ENCODE results near the gene POLR1F.

The POLR1F gene

DNA sequence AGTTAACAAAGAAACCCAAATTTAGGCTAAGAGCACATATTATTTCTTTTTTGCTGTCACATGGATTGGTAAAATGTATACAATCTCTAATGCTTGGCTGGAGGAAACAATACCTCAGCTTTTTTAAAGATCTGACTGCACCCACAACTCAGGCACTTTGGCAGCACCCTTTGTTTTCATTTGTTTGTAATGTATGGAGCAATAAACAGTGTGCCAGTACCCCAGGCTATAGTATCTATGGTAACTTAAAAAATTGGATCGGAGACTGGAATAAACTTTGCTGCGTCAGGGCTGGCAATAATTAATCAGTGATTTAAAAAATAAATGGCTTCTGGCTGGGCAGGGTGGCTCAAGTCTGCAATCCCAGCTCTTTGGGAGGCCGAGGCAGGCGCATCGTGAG is 27.2 kb downstream of the POLR1F start:
- Histone ChIP-seq H3K4me3 (no peak overlapping the region), H3K27ac (no peak overlapping the region)
- no peak for DNase-seq (ENCODE audit: low spot score)
- TF ChIP-seq, protein P1, sequence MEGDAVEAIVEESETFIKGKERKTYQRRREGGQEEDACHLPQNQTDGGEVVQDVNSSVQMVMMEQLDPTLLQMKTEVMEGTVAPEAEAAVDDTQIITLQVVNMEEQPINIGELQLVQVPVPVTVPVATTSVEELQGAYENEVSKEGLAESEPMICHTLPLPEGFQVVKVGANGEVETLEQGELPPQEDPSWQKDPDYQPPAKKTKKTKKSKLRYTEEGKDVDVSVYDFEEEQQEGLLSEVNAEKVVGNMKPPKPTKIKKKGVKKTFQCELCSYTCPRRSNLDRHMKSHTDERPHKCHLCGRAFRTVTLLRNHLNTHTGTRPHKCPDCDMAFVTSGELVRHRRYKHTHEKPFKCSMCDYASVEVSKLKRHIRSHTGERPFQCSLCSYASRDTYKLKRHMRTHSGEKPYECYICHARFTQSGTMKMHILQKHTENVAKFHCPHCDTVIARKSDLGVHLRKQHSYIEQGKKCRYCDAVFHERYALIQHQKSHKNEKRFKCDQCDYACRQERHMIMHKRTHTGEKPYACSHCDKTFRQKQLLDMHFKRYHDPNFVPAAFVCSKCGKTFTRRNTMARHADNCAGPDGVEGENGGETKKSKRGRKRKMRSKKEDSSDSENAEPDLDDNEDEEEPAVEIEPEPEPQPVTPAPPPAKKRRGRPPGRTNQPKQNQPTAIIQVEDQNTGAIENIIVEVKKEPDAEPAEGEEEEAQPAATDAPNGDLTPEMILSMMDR (IDR thresholded peaks at IDR 0.05): no peak

DNA sequence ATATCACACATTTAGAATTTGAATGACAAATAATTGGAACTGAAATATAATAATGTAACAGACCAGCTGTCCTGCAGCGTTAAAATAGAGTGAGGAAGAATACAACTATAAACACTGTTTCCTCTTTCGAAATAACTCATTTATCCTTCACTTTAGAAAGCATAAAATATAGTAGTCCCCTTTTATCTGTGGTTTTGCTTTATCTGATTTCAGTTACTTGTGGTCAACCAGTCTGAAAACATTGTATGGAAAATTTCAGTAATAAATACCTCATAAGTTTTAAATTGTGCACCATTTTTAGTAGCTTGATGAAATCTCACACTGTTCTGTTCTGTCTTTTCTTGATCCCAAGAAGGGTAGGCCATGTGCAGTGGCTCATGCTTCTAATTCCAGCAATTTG is 31.7 kb downstream of the POLR1F start:
- no peak for DNase-seq (ENCODE audit: low spot score)
- no peak overlapping the region for H3K4me3 ChIP-seq
- no peak overlapping the region for H3K27ac ChIP-seq
- TF ChIP-seq, protein P1 (IDR thresholded peaks at IDR 0.05): no peak

DNA sequence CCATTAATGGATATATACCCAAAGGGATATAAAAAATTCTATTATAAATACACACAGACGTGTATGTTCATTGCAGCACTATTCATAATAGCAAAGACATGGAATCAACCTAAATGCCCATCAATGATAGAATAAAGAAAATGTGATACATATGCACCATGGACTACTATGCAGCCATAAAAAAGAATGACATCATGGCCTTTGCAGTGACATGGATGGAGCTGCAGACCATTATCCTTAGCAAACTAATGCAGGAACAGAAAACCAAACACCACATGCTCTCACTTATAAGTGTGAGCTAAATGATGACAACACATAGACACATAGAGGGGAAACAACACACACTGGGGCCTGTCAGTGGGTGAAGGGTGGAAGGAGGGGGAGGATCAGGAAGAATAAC is 33.0 kb downstream of the POLR1F start:
- TF ChIP-seq, protein P1 (IDR thresholded peaks at IDR 0.05): no peak
- H3K27ac ChIP-seq: no peak overlapping the region
- H3K4me3 ChIP-seq: no peak overlapping the region
- DNase-seq (ENCODE audit: low spot score): no peak

DNA sequence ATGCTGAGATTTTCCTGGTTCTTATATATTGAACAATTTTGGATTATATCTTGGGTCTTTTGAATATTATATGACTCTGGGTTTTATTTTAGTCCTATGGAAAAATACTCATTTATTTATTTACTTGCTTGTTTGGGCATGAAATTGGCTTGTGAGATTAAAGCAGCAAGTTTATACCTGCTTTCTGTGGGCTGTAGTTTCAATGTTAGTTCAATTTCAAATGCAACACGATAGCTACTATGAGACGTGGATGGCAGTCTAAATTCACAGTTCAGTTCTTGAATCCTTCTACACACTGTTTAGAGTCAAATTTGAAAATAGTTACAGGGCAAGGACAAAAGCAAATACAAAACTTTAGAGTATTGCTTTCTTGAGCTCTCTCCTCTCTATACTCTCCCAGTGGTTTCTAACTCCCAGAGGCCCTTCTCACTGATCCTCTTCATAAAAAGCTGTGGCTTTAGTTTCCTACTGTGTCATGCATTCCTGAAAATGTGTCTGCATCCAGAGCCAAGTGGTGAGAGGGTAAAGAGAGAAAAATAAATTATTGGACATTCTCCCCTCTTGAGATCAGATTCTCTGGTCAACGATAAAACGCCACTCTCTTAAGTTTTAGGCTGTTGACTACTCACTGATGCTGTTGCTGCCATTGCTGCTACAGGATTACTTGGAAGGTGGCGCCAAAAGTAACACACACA is 34.4 kb downstream of the POLR1F start:
- Histone ChIP-seq H3K27ac (no peak overlapping the region), H3K4me3 (no peak overlapping the region)
- TF ChIP-seq, protein P1 (IDR thresholded peaks at IDR 0.05): no peak
- no peak for DNase-seq (ENCODE audit: low spot score)

DNA sequence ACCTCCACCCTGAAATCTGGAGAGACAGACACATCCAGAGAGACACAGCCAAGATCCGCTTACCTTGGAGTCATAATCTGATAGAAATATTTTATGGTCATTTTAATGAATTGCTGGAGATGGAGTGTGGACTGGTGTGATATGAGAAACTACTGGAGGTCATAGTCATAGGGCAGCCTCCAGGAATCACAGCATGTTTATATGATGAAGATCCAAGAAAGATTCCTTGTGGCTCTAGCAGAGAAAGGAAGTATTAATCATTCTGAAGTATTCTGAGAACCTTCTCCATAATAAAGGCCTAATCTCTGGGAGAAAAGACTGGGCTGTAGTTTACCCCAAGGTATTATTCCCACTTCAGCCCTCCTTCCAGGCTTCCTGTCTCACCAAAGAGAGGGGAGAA is 38.0 kb downstream of the POLR1F start:
- no peak for DNase-seq (ENCODE audit: low spot score)
- H3K4me3 ChIP-seq: no peak overlapping the region
- no peak overlapping the region for H3K27ac ChIP-seq
- TF ChIP-seq, protein P1 (IDR thresholded peaks at IDR 0.05): no peak

DNA sequence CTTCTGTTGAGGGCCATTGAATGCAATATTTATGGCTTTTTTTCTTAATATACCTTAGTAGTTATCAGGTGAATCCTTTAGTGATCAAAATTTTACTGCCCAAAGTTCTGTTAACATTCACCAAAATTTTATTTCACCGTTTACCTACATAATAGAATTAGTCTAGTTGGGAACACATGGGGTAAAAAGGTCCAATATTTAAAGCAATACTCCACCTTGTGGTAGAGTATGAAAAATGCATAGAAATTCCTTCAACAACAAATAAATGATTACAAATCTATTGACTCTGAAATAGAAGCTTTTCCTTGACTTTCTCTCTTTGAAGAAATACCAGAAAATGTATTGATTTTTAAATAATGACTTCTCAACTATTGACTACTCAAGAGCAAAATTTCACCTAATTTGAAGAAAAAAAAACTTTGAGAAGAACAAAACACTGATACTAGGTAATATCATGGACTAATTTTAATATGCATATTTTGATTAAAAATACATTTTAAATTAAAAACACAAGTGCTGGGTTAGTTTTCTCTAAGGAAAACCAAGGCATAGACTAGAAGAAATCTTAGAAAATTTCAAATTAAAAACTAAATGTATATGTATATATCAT is 43.3 kb downstream of the POLR1F start:
- TF ChIP-seq, protein P1 (IDR thresholded peaks at IDR 0.05): no peak

More for the DNA sequence above, 43.3 kb downstream of the POLR1F start:
- Histone ChIP-seq H3K4me3 (no peak overlapping the region), H3K27ac (no peak overlapping the region)
- DNase-seq (ENCODE audit: low spot score): no peak

Measured in coronary artery (tissue), 2 donors.